ENCODE measurements around the gene ASAP2. TPM values are rescaled to one million over a fixed set of nuclear protein-coding genes. Genes with fewer than 3 reads are reported as not detected.

The ASAP2 gene
- total and polyA plus RNA-seq, 8 donors: 21.1 to 41.8 (median 35.1) TPM

- ATAC-seq (peak; percentile 34), DNase-seq (no peak)
- Histone ChIP-seq H3K9me3 (no peaks in the 10 kb centered on the region), H3K4me1 (peaks cover 3 to 35% of the 10 kb centered on the region in 2 donors), H3K27ac (no peak overlapping the region), H3K4me3 (no peak overlapping the region), H3K36me3 (no peaks in the 10 kb centered on the region), H3K27me3 (no peaks in the 10 kb centered on the region)
- intact Hi-C loops (cut with DNase I): no loop called here
- TF ChIP-seq, protein P1, sequence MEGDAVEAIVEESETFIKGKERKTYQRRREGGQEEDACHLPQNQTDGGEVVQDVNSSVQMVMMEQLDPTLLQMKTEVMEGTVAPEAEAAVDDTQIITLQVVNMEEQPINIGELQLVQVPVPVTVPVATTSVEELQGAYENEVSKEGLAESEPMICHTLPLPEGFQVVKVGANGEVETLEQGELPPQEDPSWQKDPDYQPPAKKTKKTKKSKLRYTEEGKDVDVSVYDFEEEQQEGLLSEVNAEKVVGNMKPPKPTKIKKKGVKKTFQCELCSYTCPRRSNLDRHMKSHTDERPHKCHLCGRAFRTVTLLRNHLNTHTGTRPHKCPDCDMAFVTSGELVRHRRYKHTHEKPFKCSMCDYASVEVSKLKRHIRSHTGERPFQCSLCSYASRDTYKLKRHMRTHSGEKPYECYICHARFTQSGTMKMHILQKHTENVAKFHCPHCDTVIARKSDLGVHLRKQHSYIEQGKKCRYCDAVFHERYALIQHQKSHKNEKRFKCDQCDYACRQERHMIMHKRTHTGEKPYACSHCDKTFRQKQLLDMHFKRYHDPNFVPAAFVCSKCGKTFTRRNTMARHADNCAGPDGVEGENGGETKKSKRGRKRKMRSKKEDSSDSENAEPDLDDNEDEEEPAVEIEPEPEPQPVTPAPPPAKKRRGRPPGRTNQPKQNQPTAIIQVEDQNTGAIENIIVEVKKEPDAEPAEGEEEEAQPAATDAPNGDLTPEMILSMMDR (IDR thresholded peaks at IDR 0.05): no peak
Observed at GRCh38 chr2:9167718-9168657, 38.6 kb upstream of the ASAP2 start.

GRCh38 chr2:9168821-9169221, 37.8 kb upstream of the ASAP2 start:
- TF ChIP-seq, protein P1 (IDR thresholded peaks at IDR 0.05): no peak
- Histone ChIP-seq H3K4me3 (no peak overlapping the region), H3K27me3 (no peaks in the 10 kb centered on the region), H3K4me1 (peaks cover 3 to 35% of the 10 kb centered on the region in 2 donors), H3K36me3 (no peaks in the 10 kb centered on the region), H3K27ac (no peak overlapping the region), H3K9me3 (no peaks in the 10 kb centered on the region)
- ATAC-seq (peak; percentile 28), DNase-seq (no peak)
- intact Hi-C loops (cut with DNase I): no loop called here

DNA sequence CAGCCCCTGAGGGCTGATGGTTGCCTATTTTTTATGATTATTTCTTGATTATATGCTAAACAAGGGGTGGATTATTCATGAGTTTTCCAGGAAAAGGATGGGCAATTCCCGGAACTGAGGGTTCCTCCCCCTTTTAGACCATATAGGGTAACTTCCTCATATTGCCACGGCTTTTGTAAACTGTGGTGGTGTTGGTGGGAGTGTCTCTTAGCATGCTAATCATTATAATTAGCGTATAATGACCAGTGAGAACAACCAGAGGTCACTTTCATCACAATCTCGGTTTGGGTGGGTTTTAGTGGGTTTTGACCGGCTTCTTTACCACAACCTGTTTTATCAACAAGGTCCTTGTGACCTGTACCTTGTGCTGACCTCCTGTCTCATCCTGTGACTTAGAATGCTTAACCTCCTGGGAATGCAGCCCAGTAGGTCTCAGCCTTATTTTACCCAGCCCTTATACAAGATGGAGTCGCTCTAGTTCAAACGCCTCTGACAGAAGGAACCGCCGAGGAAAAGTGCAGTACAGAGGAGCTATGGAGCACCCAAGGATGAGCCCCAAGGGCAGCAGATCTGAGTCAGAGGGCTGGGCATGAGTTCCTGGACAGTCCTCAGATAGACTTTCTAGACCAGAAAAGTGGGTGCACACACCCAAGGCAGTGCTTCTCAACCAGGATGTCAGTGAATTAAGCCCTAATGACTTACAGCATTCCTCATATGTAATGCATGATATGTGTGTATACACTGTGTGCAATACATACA, 37.1 kb upstream of the ASAP2 start:
- Histone ChIP-seq H3K27me3 (no peaks in the 10 kb centered on the region), H3K27ac (no peak overlapping the region), H3K9me3 (no peaks in the 10 kb centered on the region), H3K4me1 (peaks cover 4 to 35% of the 10 kb centered on the region in 2 donors), H3K4me3 (no peak overlapping the region), H3K36me3 (no peaks in the 10 kb centered on the region)
- intact Hi-C loops (cut with DNase I): no loop called here
- ATAC-seq (no peak), DNase-seq (no peak)
- TF ChIP-seq, protein P1 (IDR thresholded peaks at IDR 0.05): no peak

DNA sequence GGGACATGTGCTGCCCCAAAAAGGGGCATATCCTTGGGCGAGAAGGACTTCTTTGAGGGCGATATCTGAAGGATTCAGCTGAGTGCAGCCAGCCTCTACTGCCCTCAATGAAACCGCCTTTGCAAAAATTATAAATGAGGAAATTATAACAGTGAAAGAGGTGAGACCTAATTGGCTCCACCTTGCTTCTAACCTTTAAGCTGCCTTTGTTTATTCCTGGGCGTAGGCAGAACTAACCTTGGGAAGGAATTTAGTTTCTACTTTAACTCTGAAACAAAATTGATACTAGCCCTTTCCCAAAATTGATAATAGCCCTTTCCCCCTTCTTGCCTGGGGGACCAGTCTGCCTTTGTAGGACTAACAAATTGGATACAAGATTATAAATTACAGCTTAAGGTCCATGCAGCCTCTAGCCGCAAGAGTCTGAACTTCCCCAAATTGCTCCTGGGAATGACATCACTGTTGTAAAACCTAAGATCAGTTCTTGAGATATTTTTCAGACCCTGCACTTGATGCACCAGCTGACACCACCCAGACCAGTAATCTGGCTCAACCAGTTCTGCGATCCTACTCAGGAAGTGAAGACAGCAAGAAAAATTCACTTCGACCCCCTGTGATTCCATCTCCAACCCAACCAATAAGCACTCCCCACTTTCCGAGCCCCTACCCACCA, 36.0 kb upstream of the ASAP2 start:
- DNase-seq (peak in 1 of 4 donors; percentile 50), ATAC-seq (peak; percentile 6)
- H3K36me3 ChIP-seq: no peaks in the 10 kb centered on the region
- H3K9me3 ChIP-seq: no peaks in the 10 kb centered on the region
- intact Hi-C loops (cut with DNase I): no loop called here
- no peak overlapping the region for H3K27ac ChIP-seq
- no peak overlapping the region for H3K4me3 ChIP-seq
- TF ChIP-seq, protein P1 (IDR thresholded peaks at IDR 0.05): no peak
- H3K4me1 ChIP-seq: peaks cover 8 to 45% of the 10 kb centered on the region in 2 donors
- H3K27me3 ChIP-seq: no peaks in the 10 kb centered on the region

Measured in left lung (tissue), 10 donors.